ENCODE results near the gene MADCAM1.

Gene MADCAM1

DNA sequence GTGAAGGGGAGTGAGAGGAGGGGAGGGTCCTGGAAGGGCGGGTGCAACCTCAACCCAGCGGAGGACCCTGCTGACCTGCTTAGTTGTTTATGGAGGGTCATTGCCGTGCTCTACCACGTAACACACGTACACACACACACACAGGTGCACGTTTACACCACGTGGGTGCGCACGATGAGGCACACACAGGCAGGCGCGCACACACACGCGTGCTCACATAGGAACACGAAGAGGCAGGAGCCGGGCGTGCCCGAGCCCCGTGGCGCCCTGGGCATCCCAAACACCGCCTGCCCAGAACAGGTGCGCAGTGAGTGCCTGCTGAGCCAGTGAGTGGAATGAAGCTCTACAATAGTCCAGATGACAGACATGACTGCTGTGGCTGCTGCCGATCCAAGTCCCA, 11.2 kb upstream of the MADCAM1 start:
- no peak overlapping the region for H3K27ac ChIP-seq
- no peak for TF ChIP-seq ZFX (IDR thresholded peaks at IDR 0.05)
- TF ChIP-seq, protein P1, sequence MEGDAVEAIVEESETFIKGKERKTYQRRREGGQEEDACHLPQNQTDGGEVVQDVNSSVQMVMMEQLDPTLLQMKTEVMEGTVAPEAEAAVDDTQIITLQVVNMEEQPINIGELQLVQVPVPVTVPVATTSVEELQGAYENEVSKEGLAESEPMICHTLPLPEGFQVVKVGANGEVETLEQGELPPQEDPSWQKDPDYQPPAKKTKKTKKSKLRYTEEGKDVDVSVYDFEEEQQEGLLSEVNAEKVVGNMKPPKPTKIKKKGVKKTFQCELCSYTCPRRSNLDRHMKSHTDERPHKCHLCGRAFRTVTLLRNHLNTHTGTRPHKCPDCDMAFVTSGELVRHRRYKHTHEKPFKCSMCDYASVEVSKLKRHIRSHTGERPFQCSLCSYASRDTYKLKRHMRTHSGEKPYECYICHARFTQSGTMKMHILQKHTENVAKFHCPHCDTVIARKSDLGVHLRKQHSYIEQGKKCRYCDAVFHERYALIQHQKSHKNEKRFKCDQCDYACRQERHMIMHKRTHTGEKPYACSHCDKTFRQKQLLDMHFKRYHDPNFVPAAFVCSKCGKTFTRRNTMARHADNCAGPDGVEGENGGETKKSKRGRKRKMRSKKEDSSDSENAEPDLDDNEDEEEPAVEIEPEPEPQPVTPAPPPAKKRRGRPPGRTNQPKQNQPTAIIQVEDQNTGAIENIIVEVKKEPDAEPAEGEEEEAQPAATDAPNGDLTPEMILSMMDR (conservative IDR thresholded peaks at IDR 0.05): no peak

DNA sequence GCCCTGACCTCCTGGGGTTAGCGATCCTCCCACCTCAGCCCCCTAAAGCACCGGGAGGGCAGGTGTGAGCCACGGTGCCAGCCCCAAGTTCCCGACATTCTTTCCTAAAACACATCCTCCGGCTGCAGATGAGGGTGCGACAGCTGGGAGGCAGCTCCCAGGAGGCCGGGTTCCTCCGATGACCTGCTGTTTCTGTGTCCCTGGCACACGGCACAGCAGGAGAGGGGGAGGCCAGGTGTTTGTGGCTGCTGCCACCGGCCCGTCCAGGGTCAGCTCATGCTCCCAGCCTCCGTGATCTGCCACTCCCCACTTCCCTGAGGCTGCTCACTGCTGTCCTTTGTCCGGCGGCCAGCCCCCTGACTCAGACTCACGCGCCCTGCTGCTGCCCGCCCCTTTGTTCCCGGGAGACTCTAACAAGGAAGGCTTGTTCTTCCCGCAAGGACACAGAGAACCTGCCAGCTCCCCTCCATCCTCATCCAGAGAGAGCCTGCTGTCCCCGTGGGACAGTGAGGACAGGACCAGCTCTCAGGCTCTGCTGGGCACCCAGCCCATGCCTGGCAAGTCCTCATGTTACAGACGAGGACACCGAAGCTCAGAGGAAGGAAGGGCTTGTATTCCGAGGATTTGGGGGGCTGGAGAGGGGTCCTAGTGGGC, 10.6 kb upstream of the MADCAM1 start:
- no peak for TF ChIP-seq ZFX (IDR thresholded peaks at IDR 0.05)
- TF ChIP-seq, protein P1 (conservative IDR thresholded peaks at IDR 0.05): no peak
- peak overlapping the region; percentile 21; the same call in 1 of the 2 replicates for H3K27ac ChIP-seq

DNA sequence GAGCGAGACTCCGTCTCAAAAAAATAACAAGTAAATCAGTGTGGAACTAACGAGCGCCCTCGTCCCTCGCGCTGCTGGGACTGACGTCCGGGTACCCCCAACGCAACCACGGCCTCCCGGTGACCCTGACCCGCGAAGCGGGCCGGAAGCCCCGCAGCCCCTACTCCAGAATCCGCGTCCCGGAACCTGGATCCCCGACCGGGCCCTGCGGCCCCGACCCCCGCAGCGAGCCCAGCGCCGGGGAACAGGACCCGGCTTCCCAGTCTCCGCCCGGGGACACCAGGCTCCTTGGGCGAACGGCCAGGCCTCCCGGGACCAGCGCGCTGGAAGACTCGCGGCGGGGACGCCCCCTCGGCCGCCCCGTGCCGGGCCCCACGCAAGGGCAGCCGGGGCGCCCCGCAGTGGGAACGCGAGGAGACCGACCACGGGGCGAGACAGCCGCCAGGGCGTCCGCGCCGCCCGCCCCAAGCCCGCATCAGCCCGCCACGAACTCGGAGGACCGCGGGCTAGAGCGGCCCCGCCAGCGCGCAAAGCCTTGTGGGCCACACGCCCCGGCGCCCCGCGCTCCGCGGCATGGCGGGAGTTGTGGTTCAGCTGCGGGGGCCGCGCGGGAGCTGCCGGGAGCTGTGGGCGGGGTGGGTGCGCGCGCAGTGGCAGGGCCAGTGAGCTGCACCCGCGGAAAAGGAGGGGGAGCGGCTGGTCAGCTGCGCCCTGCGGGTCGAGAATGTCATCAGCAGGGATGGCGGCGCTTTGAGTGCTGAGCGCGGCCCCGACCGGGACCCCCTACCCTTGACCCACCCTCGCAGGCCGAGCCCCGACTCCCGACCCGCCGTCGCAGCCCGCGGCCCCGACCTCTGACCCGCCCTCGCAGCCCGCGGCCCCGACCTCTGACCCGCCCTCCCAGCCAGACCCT, 7.5 kb upstream of the MADCAM1 start:
- peak overlapping the region; percentile 90 for H3K27ac ChIP-seq
- TF ChIP-seq ZFX (IDR thresholded peaks at IDR 0.05): peak; percentile 77; the same call in 1 of the 2 replicates
- TF ChIP-seq, protein P1 (conservative IDR thresholded peaks at IDR 0.05): no peak

DNA sequence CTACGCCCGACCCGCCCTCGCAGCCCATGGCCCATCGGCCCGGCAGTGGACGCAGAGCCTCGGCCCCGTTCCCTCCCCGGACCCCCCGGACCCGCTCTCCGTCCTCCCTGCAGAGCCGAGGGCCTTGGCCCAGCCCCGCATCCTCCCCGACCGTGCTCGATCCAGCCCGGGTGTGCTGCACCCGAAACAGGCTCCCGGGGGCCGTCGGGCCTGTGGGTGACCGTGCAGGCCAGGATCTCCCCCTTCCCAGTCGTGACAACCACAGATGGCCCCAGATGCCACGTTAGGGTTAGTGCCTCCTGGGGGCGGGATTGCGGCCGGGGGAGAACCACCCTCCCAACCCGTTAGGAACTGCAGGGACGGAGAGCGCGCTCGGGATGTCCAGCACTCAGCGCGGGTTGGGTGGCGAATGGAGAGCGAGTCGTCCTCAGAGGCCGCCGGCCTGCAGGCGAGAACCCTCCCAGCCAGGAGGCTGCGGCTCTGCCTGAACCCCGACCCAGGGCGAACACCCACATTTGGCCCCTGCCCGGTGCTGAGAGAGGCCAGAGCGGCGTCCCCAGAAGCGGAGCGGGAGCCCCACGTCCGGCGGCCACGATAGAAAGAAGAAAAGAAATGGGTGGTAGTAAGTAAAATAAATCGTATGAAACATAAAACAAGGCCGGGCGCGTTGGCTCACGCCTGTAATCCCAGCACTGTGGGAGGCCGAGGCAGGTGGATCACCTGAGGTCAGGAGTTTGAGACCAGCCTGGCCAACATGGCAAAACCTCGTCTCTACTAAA, 6.7 kb upstream of the MADCAM1 start:
- peak overlapping the region; percentile 90 for H3K27ac ChIP-seq
- TF ChIP-seq, protein P1 (conservative IDR thresholded peaks at IDR 0.05): no peak
- 0 out of 2 replicates have a peak, but pooled peaks have one; percentile 11 for TF ChIP-seq ZFX (IDR thresholded peaks at IDR 0.05)

DNA sequence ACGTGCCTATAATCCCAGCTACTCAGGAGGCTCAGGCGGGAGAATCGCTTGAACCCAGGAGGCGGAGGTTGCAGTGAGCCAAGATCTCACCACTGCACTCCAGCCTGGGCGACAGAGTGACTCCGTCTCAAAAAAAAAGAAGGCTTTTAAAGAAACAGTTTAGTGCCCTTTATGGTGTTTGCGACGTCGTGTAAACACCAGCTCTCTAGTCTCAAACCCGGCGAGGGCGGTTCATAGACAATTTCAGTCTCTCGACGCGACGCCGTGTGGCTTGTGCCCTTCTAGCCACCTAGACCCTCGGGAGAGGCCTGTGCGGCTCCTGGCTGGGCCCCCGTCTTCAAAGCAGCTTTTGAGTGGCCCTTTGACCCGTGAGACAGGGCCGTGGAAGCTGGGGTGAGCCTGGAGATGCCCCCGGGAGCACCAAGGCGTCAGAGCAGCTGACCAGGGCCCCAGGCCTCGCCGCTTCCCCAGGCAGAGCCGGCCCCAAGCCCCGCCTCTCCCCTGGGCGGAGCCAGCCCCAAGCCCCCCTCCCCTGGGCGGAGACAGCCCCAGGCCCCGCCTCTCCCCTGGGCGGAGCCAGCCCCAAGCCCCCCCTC, 5.0 kb upstream of the MADCAM1 start:
- TF ChIP-seq ZFX (IDR thresholded peaks at IDR 0.05): no peak
- TF ChIP-seq, protein P1 (conservative IDR thresholded peaks at IDR 0.05): no peak
- H3K27ac ChIP-seq: no peak overlapping the region

DNA sequence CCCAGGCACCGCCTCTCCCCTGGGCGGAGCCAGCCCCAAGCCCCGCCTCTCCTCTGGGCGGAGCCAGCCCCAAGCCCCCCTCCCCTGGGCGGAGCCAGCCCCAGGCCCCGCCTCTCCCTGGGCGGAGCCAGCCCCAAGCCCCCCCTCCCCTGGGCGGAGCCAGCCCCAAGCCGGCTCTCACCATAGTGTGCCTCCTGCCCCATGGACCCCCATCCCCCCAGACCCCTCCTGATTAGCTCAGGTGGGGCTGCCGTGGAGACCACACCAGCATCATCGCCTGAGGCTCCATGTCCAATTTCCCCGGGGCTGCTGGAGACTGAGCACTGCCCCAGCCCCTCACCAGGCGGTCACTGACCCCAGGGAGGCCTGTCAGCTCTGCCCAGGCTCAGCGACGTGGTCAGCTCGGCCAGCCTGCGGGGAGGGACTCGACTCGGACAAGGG, 4.2 kb upstream of the MADCAM1 start:
- TF ChIP-seq, protein P1 (conservative IDR thresholded peaks at IDR 0.05): no peak
- no peak for TF ChIP-seq ZFX (IDR thresholded peaks at IDR 0.05)
- H3K27ac ChIP-seq: no peak overlapping the region

Measured in C4-2B (cell line).